ENCODE data around the gene KLK6.

DNA sequence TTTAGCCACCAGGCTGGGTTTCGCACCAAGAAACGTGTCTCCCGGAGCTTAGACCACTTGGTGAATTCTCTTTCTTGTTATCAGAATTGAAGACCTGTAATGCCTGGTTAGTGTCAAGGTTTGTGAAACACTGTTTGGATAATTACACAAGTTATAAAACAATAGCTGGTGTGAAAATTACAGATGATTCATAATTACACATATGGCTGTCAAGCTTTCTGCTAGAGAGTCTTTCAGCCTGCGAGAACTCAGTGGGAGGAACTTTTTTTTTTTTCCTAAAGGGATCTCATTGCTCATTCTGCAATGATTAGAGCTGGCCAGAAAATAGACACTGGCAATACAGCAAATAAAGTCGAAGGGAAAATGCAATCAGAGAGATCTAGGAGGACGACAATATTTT, 44.8 kb downstream of the KLK6 start:
- TF ChIP-seq, protein P1, sequence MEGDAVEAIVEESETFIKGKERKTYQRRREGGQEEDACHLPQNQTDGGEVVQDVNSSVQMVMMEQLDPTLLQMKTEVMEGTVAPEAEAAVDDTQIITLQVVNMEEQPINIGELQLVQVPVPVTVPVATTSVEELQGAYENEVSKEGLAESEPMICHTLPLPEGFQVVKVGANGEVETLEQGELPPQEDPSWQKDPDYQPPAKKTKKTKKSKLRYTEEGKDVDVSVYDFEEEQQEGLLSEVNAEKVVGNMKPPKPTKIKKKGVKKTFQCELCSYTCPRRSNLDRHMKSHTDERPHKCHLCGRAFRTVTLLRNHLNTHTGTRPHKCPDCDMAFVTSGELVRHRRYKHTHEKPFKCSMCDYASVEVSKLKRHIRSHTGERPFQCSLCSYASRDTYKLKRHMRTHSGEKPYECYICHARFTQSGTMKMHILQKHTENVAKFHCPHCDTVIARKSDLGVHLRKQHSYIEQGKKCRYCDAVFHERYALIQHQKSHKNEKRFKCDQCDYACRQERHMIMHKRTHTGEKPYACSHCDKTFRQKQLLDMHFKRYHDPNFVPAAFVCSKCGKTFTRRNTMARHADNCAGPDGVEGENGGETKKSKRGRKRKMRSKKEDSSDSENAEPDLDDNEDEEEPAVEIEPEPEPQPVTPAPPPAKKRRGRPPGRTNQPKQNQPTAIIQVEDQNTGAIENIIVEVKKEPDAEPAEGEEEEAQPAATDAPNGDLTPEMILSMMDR (conservative IDR thresholded peaks at IDR 0.05; ENCODE audit: low read depth, low read length): no peak
- TF ChIP-seq EZH2 (IDR thresholded peaks at IDR 0.05; ENCODE audit: borderline replicate concordance, low read depth, low read length, poor library complexity, severe bottlenecking): no peak
